NCI-H526 treated with DMSO at 0.1 percent for 48 hours (cell line): ENCODE results near the gene FPGS.
"Not testable (repeated sequence)": the region's sequence is repeated elsewhere in the genome, so short reads cannot be mapped to it uniquely, and the experiment has no call there.

ENCODE experiments used
- DNase-seq: peaks from one replicate; lab custom pipeline; 2025; lab: John Stamatoyannopoulos, UW

Gene FPGS

GRCh38 chr9:127812936-127813675, 10.4 kb downstream of the FPGS start:
- DNase-seq = no peak

GRCh38 chr9:127813686-127814226, 11.1 kb downstream of the FPGS start:
- DNase-seq = no peak

- DNase-seq = no peak
Measured at GRCh38 chr9:127814619-127815511, 12.2 kb downstream of the FPGS start.

- DNase-seq = no peak
Measured at GRCh38 chr9:127815512-127816361, 13.1 kb downstream of the FPGS start.

- no peak for DNase-seq
Measured at GRCh38 chr9:127816362-127816725, 13.7 kb downstream of the FPGS start.

- DNase-seq = no peak
Measured at GRCh38 chr9:127816728-127817127, 14.0 kb downstream of the FPGS start.

GRCh38 chr9:127817881-127818434, 15.3 kb downstream of the FPGS start:
- DNase-seq = no peak

- no peak for DNase-seq
Measured at GRCh38 chr9:127818574-127818973, 15.9 kb downstream of the FPGS start.

GRCh38 chr9:127822108-127822507, 19.4 kb downstream of the FPGS start:
- DNase-seq = no peak

GRCh38 chr9:127825319-127826051, 22.8 kb downstream of the FPGS start:
- DNase-seq = no peak

GRCh38 chr9:127826253-127826913, 23.7 kb downstream of the FPGS start:
- DNase-seq = no peak

- no peak for DNase-seq
Measured at GRCh38 chr9:127828262-127829031, 25.8 kb downstream of the FPGS start.

GRCh38 chr9:127829205-127829906, 26.7 kb downstream of the FPGS start:
- no peak for DNase-seq

GRCh38 chr9:127832248-127832647, 29.6 kb downstream of the FPGS start:
- no peak for DNase-seq

GRCh38 chr9:127833555-127833954, 30.9 kb downstream of the FPGS start:
- no peak for DNase-seq

GRCh38 chr9:127835991-127836516, 33.4 kb downstream of the FPGS start:
- DNase-seq = no peak

GRCh38 chr9:127836561-127836960, 33.9 kb downstream of the FPGS start:
- not testable (repeated sequence) for DNase-seq

GRCh38 chr9:127837346-127837745, 34.7 kb downstream of the FPGS start:
- DNase-seq = no peak
